ENCODE data around the gene GNS.

DNA sequence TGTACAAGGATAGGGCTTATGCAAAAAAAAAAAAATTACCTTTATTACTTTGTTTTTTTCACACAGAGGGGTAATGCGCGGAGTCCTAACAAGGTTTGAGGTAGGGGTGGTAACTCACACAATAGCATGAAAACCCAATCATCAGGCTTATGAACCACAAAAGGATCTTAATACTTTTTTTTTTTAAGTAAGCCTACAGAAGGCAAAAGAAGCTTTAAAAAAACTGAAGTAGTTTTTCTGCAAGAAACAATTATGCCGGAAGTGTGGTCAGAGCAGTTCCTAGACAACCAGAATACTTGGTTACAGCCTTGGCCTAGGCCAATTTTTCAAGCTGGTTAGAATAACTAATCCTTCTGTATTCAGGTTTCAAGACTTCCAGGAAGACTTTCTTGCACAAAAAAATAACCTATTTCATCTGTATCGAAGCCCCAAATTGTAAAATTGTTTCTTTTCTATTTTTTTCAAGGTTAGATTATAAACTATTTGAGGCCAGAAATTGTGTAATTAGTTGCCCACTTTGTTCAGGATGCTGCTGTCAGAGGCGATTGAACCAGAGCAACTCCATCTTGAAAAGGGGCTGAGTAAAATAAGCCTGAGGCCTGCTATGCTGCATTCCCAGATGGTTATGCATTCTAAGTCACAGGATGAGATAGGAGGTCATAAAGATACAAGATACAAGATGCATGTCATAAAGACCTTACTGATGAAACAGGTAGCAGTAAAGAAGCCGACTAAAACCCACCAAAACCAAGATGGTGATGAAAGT is 1.8 kb upstream of the GNS start:
- TF ChIP-seq, protein P1, sequence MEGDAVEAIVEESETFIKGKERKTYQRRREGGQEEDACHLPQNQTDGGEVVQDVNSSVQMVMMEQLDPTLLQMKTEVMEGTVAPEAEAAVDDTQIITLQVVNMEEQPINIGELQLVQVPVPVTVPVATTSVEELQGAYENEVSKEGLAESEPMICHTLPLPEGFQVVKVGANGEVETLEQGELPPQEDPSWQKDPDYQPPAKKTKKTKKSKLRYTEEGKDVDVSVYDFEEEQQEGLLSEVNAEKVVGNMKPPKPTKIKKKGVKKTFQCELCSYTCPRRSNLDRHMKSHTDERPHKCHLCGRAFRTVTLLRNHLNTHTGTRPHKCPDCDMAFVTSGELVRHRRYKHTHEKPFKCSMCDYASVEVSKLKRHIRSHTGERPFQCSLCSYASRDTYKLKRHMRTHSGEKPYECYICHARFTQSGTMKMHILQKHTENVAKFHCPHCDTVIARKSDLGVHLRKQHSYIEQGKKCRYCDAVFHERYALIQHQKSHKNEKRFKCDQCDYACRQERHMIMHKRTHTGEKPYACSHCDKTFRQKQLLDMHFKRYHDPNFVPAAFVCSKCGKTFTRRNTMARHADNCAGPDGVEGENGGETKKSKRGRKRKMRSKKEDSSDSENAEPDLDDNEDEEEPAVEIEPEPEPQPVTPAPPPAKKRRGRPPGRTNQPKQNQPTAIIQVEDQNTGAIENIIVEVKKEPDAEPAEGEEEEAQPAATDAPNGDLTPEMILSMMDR (IDR thresholded peaks at IDR 0.05) = no peak
- no peak for TF ChIP-seq POLR2A (IDR thresholded peaks at IDR 0.05)

Data from esophagus squamous epithelium (tissue), 4 donors.